GM13977 (cell line): ENCODE data around the gene NR1I3.

Experiments
- DNase-seq: peaks from one replicate; pipeline ENCODE4 v3.0.0; 2012; ENCODE audit warnings: low spot score
- in situ Hi-C: fragments of 300-500 bp; cut with MboI; formaldehyde crosslinking; loops from one replicate; pipeline ENCODE4 v1.12.0; 2022; ENCODE audit warnings: low sequenced_read_pairs, low pct_unique_long_range_greater_than_20kb, mixed read lengths, inconsistent platforms; ENCODE audit not compliant: unreplicated experiment
- TF ChIP-seq, protein P1 (sequence below): IDR thresholded peaks from 2 replicates; pipeline ENCODE4 v1.5.1; 2012; ENCODE audit warnings: mild to moderate bottlenecking, control low read depth; ENCODE audit not compliant: insufficient read depth; ENCODE audit errors: extremely low read depth, missing control alignments

Gene NR1I3

DNA sequence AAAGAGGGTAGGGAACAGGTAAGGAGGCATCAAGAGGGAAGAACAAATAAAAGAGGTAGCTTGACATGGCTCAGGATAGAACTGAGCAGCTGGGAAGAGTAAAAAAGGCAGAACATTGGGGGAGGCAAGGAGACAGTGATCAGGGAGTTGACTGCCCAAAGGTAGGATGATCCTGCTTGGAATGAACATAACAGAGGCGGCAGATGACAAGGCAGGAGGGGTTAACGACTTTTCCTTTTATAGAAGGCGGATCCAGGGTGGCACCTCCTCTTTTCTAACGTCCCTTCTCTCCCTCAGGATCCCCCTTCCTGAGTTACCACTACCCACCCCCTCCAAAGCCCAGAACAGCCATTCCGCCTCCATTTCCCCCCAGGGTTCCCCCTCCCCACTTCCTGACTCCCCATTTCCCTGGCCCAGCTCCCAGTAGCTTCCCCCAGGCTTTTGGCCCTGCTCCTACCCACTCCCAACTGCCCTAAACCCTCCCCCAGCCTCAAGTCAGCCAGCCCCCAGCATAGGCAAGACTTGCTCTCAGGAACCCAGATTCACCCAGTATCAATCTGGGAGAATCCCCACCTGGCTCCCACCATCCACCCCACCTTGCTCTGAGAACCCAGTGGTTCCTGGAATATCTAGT, 38.4 kb downstream of the NR1I3 start:
- DNase-seq: no peak

DNA sequence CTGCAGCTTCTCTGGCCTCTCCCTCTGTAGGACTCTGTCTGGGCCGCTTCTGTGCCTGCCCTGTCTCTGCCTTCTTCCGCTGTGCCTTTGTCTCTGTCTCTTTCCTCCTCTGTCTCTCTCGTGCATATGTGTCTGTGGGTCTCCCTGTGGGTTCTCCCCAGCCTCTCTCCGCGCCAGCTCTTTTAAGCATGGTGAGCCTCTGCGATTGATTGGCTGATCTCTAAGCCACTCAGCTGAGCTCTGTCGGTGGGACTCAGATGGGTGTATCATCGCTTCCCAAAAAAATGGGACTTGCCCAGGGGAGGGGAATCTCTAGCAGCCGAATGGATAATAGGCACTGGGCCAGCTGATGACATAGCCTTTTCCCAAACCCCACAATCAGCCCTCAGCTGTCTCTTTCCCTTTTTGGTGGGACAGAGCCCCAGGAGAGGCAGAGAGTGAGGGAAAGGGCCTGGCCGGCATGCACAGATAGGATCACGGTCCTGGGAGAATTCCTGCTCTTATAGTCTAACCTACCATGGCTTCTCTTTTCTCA, 39.0 kb downstream of the NR1I3 start, which contains the start of gene ADAMTS4:
ADAMTS4 (minus strand) TSS at position 158 of the 535 bp plus-strand sequence. CDS start 427 bp downstream, outside the sequence.
- no peak for DNase-seq
- in situ Hi-C loops: loop anchor here (25.0 kb wide), 1 partner anchor 513 kb away; the partner anchor contains the start of genes FCRLA and FCRLB
- TF ChIP-seq, protein P1, sequence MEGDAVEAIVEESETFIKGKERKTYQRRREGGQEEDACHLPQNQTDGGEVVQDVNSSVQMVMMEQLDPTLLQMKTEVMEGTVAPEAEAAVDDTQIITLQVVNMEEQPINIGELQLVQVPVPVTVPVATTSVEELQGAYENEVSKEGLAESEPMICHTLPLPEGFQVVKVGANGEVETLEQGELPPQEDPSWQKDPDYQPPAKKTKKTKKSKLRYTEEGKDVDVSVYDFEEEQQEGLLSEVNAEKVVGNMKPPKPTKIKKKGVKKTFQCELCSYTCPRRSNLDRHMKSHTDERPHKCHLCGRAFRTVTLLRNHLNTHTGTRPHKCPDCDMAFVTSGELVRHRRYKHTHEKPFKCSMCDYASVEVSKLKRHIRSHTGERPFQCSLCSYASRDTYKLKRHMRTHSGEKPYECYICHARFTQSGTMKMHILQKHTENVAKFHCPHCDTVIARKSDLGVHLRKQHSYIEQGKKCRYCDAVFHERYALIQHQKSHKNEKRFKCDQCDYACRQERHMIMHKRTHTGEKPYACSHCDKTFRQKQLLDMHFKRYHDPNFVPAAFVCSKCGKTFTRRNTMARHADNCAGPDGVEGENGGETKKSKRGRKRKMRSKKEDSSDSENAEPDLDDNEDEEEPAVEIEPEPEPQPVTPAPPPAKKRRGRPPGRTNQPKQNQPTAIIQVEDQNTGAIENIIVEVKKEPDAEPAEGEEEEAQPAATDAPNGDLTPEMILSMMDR: no peak

More for the DNA sequence above, 38.4 kb downstream of the NR1I3 start:
- TF ChIP-seq, protein P1: no peak
- in situ Hi-C loops: loop anchor here (25.0 kb wide), 1 partner anchor 513 kb away; the partner anchor contains the start of genes FCRLA and FCRLB

DNA sequence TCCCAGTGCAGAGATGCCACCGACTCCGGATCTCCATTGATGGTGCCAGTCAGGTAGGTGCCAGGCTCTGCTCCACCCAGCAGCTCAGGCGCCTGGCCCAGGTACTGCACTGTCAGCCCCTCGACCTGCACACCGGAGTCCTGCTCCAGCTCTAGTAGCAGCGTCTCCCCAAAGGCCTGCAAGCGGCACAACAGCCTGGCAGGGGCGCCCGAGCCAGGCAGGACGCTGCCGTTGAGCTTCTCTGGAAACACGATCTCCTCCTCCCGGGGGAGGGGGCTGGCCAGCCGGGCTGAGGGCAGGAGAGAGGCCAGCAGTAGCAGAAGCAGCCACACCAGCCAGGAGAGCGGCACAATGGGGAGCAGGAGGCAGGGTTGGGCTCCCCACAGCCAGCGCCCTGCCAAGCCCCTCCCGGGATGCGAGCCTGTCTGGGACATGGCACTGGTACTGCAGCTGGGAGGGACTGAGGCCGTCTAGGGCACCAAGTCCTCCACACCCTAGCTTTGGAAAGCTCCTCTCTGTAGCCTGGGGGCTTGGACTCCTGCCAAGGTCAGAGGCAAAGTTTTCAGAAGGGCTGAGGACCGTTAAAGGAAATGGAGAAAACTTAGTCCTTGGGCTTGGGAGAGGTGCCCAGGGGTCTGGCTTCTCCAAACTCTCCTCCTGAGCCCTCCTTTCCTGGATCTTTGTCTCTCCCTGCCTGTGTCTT, 39.7 kb downstream of the NR1I3 start:
- in situ Hi-C loops: loop anchor here (25.0 kb wide), 1 partner anchor 514 kb away; the partner anchor contains the start of genes FCRLA and FCRLB
- DNase-seq: no peak
- TF ChIP-seq, protein P1: no peak

DNA sequence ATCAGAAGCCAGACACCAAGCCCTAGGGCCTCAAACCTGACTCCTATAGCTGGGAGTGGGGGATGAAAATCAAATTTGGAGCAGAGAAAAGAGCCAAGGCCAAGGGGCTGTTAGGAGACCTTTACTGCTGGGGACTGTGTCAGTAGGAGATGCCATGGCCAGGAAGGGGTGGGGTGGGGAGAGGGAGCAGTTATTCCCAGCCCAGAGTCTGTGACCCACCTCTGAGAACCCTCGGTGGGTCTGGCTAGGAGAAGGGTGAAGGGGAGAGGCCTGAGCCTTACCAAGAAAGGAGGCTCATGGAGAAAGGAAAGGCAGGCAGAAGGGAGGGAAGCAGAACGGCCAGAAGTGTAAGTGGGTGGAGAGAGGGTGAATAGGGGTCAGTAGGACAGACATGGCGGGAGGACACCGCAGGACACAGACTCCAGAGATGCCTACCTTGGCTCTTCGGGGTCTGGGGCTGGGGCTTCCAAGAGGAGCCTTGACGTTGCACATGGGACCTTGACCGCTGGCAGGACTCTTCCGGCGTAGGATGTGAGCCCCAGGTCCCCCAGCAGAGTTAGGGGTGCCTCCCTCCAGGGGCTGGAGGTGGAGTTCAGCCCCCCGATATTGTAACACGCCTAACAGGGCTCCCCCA, 40.3 kb downstream of the NR1I3 start:
- in situ Hi-C loops: loop anchor here (25.0 kb wide), 1 partner anchor 515 kb away; the partner anchor contains the start of genes FCRLA and FCRLB
- TF ChIP-seq, protein P1: no peak

DNA sequence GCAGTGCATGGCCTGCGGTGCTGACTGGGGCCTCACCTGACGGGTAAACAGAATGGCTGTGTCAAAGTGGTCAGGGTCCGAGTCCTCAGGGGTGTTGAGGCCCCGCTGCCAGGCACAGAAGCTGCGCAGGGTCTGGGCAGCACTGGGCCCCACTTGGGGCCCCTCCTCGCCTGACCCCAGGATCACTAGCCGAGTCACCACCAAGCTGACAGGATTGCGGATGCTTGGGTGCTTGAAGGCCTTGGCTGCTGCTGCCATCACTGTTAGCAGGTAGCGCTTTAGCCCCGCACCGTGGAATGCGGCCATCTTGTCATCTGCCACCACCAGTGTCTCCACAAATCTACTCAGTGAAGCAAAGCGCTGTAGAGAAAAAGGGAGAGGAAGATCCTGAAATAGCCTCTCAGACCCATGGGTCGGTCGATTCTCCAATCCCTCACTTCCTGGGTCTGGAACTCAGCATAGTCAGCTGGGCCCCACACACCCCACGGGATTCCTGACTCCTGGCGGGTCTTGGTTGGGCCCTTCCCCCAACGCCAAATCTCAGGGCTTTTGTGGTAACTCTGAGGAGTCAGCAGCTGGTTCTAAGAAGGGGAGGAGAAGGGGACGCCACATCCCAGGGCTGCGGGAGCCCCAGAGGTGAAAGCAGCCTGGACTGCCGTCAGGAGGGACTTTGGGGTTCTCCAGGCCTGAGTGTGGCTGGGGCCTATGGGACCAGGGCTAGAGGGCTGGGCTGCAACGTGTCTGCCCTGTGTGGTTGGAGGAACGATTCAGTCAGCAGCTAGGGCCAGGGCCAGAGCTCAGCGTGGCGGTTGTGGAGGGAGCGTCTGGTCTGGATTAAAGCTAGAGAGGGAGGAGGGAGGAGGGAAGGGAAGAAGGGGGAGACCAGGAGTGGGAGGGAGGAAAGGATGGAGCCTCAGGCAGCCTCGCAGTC, 41.2 kb downstream of the NR1I3 start:
- DNase-seq: no peak
- in situ Hi-C loops: loop anchor here (25.0 kb wide), 1 partner anchor 516 kb away; the partner anchor contains the start of genes FCRLA and FCRLB
- TF ChIP-seq, protein P1: no peak

More for the DNA sequence above, 40.3 kb downstream of the NR1I3 start:
- no peak for DNase-seq
